Uterus (tissue), 2 donors: ENCODE results near the gene ABL1.

Experiments
- CTCF ChIP-seq, 4 experiments: fragments of 200-600 bp in 2 of 4; fragments of 450-650 bp in 2 of 4; sonication (generic) in 2 of 4; IDR thresholded peaks; one replicate each; pipeline ENCODE4 v1.5.1; 2016 to 2019; ENCODE audit warnings: antibody characterized with exemption in 4 of 4, mild to moderate bottlenecking in 2 of 4, moderate library complexity in 1 of 4
- POLR2A ChIP-seq, 2 donors: fragments of 450-650 bp; IDR thresholded peaks; one replicate each; pipeline ENCODE4 v1.6.1; 2016; ENCODE audit warnings: antibody characterized with exemption in 2 of 2, mild to moderate bottlenecking in 1 of 2, moderate library complexity in 1 of 2

- TF ChIP-seq CTCF (IDR thresholded peaks at IDR 0.05) (no peak), POLR2A (IDR thresholded peaks at IDR 0.05) (no peak)
Observed at GRCh38 chr9:130820135-130820738, 14.8 kb upstream of the ABL1 start.
